GM12873 (cell line): Measurements from ENCODE around the gene MYO1G.

Experiments used
- TF ChIP-seq, protein P1 (sequence below): IDR thresholded peaks from 2 replicates; pipeline ENCODE4 v1.5.1; 2012; ENCODE audit warnings: low read depth, mild to moderate bottlenecking, moderate library complexity, low read length, control low read depth; ENCODE audit not compliant: insufficient read depth; ENCODE audit errors: missing control alignments

The MYO1G gene

GRCh38 chr7:44976746-44977196 is 2.0 kb downstream of the MYO1G start:
- TF ChIP-seq, protein P1, sequence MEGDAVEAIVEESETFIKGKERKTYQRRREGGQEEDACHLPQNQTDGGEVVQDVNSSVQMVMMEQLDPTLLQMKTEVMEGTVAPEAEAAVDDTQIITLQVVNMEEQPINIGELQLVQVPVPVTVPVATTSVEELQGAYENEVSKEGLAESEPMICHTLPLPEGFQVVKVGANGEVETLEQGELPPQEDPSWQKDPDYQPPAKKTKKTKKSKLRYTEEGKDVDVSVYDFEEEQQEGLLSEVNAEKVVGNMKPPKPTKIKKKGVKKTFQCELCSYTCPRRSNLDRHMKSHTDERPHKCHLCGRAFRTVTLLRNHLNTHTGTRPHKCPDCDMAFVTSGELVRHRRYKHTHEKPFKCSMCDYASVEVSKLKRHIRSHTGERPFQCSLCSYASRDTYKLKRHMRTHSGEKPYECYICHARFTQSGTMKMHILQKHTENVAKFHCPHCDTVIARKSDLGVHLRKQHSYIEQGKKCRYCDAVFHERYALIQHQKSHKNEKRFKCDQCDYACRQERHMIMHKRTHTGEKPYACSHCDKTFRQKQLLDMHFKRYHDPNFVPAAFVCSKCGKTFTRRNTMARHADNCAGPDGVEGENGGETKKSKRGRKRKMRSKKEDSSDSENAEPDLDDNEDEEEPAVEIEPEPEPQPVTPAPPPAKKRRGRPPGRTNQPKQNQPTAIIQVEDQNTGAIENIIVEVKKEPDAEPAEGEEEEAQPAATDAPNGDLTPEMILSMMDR, result no peak

GRCh38 chr7:44976040-44976745 is 2.6 kb downstream of the MYO1G start:
- TF ChIP-seq, protein P1, result no peak

- TF ChIP-seq, protein P1, result no peak
These were observed 3.3 kb downstream of the MYO1G start for GRCh38 chr7:44975331-44976039.

GRCh38 chr7:44974549-44974948 is 4.3 kb downstream of the MYO1G start:
- TF ChIP-seq, protein P1, result no peak

DNA sequence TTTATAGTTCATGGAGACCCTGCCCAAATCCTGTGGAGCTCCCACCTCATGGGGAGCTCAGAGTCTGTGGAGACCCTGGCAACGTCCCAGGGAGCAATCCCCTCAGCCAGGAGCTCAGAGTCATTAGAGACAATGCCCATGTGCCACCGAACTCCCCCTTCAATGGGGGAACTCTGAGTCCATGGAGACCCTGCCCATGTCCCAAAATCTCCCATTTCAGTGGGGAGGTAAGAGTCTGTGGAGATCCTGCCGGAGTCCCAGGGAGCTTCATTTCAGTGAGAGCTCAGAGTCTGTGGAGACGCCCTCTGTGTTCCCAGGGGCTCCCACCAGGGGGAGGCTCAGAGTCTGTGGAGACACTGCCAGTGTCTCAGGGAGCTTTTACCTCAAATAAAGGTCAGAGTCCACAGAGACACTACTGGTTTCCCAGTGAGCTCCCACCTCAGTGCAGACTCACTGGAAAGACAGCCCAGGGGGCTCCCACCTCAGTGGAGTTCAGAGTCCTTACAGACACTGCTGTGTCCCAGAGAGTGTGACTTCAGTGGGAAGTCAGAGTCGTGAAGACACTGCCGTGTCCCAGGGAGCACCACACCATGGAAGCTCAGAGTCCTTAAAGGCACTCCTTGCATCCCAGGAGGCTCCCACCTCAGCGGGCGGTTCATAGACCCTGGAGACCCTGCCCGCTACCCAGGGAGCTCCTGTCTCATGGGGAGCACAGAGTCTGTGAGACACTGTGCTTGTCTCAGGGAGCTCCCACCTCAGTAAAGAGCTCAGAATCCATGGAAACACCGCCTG is 5.0 kb downstream of the MYO1G start:
- TF ChIP-seq, protein P1, result peak; percentile 74

DNA sequence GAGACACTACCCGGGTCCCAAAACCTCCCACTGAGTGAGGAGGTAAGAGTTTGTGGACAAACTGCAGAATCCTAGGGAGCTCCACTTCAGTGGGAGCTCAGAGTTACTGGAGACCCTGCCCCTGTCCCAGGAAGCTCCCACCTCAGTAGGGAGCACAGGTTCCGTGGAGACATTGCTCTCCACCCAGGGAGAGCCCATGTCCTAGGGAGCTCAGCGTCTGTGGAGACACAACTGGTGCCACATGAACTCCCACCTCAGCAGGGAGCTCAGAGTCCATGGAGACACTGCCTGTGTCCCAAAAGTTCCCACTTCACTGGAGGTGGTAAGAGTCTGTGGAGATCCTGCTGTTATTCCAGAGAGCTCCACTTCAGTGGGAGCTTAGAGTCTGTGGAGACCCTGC is 6.3 kb downstream of the MYO1G start:
- TF ChIP-seq, protein P1, result no peak
